ENCODE results near the gene ZBTB44.
"Not testable (repeated sequence)": the region's sequence is repeated elsewhere in the genome, so short reads cannot be mapped to it uniquely, and the experiment has no call there.

Gene ZBTB44, protein sequence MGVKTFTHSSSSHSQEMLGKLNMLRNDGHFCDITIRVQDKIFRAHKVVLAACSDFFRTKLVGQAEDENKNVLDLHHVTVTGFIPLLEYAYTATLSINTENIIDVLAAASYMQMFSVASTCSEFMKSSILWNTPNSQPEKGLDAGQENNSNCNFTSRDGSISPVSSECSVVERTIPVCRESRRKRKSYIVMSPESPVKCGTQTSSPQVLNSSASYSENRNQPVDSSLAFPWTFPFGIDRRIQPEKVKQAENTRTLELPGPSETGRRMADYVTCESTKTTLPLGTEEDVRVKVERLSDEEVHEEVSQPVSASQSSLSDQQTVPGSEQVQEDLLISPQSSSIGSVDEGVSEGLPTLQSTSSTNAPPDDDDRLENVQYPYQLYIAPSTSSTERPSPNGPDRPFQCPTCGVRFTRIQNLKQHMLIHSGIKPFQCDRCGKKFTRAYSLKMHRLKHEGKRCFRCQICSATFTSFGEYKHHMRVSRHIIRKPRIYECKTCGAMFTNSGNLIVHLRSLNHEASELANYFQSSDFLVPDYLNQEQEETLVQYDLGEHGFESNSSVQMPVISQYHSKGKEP

DNA sequence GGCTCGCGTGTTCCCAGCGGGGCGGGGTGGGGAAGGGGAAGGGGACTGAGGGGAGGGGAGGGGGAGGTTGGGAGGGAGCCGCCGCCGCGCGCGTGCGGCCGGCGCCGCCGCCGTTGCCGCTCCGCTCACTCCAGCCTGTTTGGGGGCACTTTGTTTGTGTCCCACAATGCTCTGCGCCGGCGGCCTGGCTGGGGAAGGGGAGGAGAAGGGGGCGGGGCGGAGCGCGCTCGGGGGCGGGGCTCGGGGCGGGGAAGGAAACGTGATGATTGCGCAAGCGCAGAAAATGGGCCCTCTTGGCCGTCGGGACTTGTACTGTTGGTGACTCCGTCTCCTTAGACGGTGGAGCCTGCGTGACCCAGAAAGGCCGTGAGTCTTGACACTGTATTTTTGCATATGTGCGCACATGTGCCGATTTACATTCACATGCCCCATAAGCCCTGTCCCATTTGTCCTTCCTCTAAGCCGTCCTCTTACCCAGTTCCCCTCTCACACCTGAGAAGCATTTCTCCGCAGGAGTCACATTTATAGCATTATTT is at the start of gene ZBTB44:
TSS of gene ZBTB44 (minus strand) at position 168 of the 536 bp plus-strand sequence. CDS start 53,044 bp downstream, outside the sequence.
- peak; percentile 81 to 86 (median 83) for DNase-seq (ENCODE audit: low read depth in 3 of 3)

DNA sequence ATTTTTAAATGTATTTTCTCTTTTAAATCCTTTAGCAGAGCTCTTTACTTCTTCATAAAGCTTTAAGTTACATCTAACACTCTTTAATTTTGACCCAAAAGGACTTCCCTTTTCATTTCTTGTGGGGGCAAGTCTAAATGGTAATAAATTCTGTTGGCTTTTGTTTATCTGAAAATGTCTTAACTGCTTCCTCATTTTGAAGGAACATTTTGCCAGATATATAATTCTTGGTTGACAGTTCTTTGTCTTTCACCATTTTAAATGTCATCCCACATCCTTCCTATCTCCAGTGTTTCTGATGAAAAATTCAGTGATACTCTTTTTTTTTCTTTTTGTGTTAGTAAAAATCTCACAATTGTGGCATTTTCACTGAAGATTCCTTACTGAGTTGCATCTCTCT is 44.7 kb upstream of the ZBTB44 start:
- no peak for DNase-seq (ENCODE audit: low read depth in 3 of 3)

DNA sequence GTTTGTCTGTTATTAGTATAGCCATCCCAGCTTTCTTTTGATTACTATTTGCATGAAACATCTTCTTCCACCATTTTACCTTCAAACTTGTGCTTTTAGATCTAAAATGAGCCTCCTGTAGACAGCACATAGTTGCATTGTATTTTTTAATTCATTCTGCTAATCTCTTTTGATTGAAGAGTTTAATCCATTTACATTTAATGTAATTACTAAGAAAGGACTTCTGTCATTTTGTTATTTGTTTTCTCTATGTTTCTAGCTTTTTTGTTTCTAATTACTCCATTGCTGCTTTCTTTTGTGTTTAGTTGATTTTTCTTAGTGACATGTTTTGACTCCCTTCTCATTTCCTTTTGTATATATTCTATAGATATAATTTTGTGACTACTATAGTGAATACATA is 43.7 kb upstream of the ZBTB44 start:
- no peak for DNase-seq (ENCODE audit: low read depth in 3 of 3)

DNA sequence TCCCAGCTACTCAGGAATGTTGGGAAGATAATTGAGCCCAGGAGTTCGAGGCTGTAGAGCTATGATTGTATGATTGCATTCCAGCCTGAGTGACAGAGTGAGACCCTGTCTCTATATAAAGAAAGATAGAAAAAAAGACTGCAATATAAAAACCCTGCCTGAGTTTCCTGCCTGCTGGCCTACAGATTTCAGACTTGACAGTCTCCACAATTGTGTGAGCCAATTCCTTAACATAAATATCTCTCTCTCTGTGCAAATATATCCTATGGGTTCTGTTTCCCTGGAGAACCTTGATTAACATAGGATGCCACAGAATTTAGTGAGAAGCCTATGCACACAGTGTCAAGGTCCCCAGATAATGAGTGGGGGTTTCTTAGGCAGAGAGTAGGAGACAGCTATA is 32.5 kb upstream of the ZBTB44 start:
- no peak for DNase-seq (ENCODE audit: low read depth in 3 of 3)

DNA sequence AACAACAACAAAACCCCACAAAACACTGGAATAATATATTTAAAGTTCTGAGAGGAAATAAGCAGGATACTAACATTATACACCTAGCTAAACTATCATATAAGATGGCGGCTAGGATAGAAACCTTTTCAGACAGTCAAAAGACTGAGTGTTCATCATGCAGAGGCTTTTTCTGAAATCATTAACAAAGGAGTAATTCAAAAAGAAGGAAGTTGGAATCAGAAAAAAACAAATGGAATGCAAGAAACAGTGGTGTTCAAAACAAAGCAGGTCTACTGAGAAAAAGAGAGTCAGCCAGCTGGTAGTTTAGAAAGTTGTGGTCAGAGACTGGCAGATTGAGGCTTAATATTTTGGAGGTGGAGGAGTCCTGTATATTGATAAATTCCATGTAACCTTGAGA is 30.1 kb upstream of the ZBTB44 start:
- DNase-seq (ENCODE audit: low read depth in 3 of 3), result no peak

DNA sequence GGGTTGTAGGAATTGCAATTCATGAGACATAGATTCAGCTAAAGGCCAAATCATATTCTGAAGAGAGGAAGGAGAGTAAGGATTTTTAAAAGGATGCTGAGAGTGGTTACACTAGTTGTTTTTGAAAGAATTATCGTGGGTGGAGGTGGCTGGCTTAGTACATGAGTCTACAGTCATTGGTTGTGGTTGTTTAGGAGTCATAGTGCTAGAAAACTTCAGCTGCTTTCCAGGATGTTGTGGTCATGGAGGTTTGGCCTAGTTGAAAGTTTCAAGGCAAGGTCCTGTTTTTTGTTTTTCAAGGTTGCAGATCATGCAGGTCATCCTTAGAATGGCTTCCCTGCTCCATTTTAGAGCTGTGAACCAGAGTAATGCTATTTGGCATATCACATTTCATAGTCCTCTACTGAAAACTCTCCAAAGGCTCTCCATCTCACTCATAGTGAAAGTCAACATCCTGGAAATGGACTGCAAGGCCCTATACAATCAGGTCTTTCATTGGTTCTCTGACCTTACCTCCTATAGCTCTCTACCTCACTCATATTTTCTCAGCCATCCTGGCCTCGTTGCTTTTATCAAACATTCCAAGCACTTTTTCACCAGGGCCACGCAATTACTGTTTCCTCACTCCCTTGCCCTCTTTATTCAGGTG is 26.1 kb upstream of the ZBTB44 start:
- DNase-seq (ENCODE audit: low read depth in 3 of 3), result no peak

DNA sequence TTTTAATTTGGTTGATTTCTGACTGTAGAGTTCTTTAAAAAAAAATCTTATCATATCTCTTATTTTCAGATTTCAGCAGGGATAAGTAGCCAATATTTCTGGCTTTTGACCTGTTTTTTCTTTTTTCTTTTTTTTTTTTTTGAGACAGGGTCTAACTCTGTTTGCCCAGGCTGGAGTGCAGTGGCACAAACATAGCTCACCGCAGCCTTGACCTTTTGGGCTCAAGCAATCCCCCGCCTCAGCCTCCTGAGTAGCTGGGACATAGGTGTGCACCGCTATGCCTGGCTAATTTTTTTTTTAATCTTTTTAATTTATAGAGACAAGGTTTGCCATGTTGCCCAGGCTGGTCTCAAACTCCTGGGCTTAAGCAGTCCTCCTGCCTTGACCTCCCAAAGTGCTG is 23.9 kb upstream of the ZBTB44 start:
- no peak for DNase-seq (ENCODE audit: low read depth in 3 of 3)

DNA sequence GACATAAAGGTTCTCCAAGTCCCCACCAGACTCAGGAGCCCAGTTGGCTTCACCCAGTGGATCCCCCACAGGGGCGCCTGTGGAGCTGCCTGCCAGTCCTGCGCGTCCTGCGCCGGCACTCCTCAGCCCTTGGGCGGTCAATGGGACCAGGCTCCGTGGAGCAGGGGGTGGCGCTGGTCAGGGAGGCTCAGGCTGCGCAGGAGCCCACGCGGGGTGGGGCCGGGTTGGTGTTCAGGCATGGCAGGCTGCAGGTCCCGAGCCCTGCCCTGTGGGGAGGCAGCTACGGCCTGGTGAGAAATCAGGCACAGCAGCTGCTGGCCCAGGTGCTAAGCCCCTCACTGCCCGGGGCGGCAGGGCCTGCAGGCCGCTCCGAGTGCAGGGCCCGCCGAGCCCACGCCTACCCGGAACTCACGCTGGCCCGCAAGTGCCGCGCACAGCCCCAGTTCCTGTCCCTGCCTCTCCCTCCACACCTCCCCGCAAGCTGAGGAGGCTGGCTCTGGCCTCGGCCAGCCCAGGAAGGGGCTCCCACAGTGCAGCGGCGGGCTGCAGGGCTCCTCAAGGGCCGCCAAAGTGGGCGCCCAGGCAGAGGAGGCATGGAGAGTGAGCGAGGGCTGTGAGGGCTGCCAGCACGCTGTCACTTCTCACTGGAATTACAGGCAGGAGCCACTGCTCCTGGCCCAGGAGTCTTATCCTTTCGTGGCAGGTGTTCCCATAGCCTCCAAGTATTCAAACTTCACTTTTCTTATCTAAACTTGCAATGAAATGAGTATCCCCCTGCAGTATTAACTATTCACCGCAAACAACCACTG is 22.8 kb upstream of the ZBTB44 start:
- DNase-seq (ENCODE audit: low read depth in 3 of 3), result no peak

DNA sequence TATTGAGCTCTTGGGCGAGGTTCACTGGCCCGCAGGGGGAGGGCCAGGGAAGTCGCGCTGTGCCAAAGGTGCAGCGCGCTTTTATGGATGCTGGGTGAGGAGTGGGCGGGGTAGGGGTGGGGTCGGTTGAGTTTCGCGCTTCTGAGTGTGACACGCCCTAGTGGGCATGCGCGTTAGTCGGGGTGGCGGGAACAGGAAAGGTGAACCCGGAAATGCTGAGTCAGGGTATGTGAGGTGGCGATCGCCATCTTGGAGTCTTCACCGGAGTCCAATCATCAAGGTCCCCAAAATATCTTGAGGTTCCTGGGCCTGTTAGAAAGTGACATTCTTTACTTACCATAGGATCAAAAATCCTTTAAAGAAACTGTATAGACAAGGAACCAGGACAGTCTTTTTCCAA is 16.7 kb upstream of the ZBTB44 start:
- DNase-seq (ENCODE audit: low read depth in 3 of 3), result not testable (repeated sequence)

DNA sequence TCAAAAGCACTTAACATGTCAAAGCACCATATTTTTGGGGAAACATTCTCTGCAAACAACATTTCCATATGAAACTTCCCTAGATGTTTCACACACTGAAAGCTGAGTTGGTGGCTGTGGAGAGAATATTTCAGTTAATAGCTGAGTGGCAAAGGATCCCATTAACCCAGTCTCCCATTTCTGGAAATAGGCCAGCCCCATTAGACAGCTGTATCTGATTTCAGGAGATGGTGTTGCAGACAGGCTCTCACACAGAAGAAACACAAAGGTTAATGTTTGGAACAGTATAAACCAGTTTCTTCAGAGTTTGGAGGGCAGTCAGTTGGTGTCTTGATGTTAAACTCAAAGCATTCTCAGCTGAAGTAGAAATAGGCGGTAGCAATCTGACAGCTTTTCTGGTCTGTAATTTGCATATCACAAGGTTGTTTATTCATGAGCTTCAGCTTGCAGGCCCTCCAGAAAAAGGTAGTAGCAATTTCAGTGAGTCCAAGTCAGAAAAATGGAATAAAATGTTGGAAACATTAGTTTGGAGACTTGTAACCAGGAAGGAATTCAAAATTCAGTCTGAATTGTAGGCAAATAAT is 15.5 kb upstream of the ZBTB44 start:
- DNase-seq (ENCODE audit: low read depth in 3 of 3), result no peak

DNA sequence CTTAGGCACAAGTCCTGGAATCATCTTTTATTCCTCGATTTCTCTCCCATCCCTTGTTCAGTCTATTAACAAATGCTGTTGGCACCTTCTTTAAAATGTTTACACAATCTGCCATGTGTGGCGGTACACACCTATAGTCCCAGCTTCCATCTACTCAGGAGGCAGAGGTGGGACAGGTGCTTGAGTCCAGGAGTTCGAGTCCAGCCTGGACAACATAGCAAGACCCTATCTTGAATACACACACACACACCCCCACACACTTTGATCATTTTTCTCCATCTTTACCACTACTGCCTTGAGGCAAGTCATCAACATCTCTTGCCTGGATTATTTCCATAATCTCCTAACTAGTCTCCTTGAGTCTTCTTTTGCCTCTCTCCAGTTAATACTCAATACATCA is 13.7 kb upstream of the ZBTB44 start:
- DNase-seq (ENCODE audit: low read depth in 3 of 3), result no peak

DNA sequence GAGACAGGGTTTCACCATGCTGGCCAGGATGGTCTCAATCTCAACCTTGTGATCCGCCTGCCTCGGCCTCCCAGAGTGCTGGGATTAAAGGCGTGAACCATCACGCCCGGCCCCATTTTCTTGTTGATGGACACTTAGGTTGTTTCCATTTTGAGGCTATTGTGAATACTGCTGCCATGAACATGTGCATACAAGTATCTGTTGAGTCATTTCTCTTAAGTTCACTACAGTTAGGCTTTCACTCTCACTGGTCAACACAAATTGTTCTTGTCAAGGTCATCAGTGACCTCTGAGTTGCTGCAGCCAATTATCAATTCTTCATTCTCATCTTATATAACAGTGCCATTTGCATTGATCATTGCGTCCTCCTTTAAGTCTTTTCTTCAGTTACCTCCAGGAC is 13.0 kb upstream of the ZBTB44 start:
- no peak for DNase-seq (ENCODE audit: low read depth in 3 of 3)

DNA sequence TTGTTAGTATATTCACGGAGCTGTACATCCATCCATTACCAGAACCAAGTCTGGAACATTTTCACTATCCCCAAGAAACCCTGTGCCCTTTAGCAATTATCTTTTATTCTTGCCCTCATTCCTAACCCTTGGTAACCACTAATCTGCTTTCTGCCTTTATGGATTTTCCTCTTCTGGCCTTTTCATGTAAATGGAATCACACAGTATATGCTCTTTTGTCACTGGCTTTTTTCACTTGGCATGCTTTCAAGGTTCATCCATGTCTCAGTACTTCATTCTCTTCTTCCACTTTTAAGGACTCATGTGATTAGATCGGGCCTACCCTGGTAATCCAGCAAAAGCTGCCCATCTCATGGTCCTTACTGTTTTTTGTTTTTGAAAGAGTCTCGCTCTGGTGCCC is 11.0 kb upstream of the ZBTB44 start:
- DNase-seq (ENCODE audit: low read depth in 3 of 3), result no peak

DNA sequence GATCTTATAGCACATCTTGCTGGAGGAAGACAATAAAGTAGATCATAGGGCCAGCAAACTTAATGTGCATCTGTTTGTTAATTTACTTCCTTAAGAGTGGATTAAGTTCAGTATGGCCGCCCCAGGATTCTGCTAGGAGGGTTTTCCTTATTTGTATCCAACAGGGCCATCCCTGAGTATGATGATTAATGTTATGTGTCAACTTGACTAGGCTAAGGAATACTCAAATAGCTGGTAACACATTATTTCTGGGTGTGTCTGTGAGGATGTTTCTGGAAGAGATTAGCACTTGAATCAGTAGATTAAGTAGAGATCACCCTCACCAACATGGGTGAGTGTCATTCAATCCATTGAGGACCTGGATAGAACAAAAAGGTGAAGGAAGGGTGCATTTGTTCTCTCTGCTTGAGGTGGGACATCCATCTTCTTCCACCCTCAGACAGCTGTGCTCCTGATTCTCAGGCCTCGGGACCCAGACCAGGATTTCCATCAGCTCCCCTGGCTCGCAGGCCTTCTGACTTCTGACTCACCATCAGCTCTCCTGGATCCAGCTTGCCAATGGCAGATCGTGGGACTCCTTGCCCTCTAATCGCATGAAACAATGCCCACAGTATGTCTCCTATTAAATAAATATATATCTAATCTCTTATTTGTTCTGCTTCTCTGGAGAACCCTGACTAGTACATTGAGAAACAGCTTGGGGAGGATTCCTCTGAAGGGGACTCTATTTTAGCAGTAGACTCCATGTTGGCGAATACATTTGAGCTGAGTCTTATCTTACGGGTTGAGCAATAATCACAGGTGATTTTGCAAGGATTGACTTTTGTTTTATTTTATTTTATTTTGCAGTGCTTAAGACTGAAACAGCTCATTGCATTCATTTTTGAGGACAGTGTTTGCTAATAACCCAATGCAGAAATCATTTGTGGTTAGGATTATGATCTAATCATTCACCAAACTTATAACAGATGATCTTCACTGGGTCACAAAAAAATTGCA is 9.0 kb upstream of the ZBTB44 start:
- DNase-seq (ENCODE audit: low read depth in 3 of 3), result no peak

DNA sequence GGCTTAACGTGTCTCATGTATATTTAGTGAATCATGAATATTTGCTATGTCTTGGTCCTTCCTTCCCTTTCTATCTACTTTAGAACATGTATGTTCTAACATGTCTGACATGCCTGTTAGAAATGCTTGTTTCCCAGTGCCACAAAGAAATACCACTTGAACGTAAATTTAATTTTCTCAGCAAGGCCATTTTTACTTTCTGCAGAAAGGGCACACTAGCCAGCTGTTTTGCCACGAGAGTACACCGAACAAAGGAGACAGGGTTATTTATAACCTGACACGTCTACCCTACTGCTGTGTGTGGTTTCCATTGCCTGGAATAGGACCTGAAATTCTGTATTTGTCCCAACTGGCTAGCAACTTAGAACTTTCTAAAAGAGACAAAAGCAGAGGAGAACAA is 7.4 kb upstream of the ZBTB44 start:
- no peak for DNase-seq (ENCODE audit: low read depth in 3 of 3)

DNA sequence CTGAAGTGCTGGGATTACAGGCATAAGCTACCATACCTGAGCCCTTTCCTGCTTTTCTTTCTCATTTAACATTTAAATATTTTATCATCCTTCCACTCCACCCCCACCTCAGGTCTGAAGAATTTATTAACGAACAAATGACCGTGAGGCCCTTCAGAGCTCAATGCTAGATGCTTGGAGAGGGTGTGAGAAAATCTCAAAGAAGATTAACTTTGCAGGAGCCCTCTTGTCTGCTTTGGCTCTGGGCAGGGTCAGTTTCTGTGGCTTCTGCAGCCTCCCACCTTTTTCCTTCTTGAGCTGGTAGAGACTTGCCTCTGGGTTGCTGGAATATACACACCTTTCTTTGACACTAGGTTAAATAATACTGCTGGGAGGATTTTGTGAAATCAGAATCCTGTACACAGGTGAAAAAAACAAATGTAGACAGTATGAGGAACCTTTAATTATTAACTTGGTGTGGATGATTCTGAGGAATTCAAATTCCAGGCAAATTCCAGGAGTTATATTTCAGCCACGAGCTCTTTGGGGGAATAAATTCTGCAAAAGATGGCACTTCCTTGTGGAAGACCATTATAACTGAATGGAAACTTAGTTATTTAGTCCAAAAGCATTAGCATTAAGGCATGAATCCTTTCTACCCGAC is 3.4 kb upstream of the ZBTB44 start:
- no peak for DNase-seq (ENCODE audit: low read depth in 3 of 3)

DNA sequence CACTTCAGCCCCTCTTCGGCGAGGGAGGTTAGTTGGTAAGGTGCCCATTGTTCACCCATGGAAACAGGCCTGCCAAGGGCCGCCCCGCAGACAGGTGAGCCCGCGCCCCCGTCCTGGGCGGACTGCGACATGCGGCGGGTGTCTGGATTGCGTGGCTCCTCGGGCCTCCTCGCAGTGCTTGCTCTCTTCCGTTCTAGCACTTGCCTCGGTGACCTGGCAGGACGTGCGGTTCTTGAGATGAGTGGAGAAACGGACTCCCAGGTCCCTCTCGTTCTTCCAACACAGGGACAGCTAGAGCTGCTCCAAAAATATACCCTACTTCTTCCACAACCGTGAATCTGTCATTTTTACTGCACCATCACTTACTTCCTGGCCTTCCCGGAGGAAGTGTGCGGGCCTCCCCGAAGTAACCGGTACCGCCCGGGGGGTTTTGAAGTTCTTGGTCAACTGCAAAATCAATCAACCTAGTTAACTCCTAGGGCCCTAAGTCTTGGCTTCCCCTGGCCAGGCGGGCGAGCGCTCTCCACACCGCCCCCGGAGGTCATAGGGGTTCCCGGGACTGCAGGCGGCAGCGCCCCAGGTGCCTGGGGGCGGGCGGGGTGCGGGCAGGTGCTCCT is 745 bp upstream of the ZBTB44 start:
- DNase-seq (ENCODE audit: low read depth in 3 of 3), result peak in 2 of 3 experiments; percentile 24 to 43

DNA sequence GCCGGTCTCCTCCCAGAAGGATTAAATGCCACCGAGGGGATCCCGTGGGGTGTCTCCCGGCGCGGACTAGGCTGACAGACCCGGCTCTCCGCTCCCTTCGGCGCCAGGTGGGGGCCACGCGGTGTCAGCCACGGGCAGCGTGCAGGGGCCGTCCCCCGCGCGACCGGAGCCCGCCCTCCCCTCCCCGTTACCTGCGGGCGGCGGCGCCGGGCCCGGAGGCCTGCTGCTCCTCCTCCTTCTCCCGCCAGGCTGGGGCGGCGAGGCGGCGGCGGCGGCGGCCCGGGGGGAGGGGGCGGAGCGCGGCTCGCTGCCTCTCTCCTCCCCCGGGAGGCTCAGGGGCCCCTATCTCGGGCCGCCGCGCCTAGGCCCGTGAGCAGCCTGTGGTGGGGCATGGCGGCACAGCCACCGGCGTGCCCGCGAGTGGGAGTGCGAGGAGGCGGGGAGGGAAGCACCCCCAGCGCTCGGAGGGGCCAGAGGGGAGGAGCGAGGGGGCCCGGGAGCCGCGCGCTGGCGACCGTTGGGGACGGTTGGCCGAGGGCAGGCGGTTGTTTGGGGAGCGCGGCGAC is 450 bp downstream of the ZBTB44 start:
- DNase-seq (ENCODE audit: low read depth in 3 of 3), result peak; percentile 25 to 55 (median 45)
